GM18498 (cell line): ENCODE data around the gene PIM2.
"Not testable (repeated sequence)": the region's sequence is repeated elsewhere in the genome, so short reads cannot be mapped to it uniquely, and the experiment has no call there.

Source experiments
- ATAC-seq: cut with Tn5 transposase; IDR thresholded peaks from one replicate; pipeline ENCODE4 v1.9.1; 2021; ENCODE audit warnings: mild to moderate bottlenecking, moderate library complexity; ENCODE audit not compliant: unreplicated experiment

PIM2 gene

GRCh38 chrX:48909703-48910294 is 9.0 kb downstream of the PIM2 start:
- ATAC-seq, result no peak

DNA sequence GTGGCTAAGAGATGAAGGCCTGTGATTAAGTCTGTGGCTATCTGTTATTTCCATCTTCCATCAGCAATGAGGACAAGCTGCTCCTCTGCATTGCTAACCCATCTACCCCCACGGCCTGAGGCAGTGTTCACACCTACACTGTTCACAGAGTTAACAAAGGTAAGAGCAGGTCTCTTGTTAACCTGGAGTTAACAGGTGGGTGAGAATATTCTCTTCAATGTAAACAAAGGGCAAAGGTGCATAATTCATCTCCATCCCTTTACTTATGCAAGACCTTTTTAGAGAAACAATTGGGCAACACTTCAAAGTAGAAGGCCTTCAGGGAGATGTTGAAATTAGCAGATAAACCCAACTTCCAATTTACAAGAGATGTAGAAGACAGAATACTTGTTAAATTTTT is 10.2 kb downstream of the PIM2 start:
- no peak for ATAC-seq

DNA sequence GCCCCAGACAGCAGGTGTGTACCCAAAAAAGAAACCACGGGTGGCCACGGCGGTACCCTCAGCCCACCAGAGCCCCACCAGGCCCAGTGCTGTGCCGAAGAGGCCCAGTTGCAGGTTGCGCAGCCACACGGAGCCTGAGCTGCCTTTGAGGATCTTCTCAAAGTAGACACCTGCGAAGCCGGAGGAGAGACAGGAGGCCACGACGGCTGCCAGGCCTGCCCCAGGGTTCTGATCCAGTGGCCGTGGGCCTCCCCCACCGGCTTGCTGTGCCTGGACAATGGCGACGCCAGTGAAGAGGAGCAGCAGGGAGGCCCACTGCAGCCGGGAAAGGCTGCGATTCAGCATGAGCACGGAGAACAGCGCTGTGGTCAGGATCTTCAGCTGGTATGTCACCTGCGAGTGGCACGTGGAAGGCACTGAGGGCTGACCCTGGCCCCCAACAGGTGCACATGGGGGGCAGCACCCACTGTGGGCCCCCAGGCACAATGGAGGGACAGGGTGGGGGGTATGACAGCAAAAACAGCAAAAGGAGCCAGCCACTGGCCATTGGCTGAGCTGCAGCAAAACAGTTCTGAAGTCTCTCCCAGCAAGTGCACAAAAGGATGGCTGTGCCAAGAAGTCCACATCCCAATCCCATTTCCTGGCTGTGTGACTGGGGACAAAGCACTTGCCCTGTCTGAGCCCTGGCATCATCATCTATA is 13.6 kb downstream of the PIM2 start:
- ATAC-seq, result no peak

- ATAC-seq, result no peak
Measured at GRCh38 chrX:48904626-48905025, 14.2 kb downstream of the PIM2 start.

DNA sequence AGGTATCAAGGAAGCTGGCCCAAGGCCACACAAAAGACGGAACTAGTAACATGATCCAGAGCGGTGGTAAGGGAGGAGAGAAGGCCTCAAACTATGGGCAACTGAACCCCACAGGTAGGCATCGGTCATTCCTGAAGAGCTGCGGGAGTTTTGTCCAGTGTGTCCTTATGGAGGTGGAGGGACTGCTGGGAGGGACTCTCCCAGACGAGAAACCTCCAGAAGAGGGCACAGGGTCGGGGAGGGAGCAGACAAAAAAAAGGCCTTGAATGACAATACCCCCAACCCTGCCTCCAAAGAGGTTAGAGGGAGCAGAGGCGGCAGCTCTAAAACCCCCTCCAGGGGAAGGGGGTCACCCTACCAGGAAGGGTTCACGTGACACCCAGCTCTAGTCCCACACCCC is 14.6 kb downstream of the PIM2 start:
- no peak for ATAC-seq

- no peak for ATAC-seq
Measured at GRCh38 chrX:48903290-48903689, 15.5 kb downstream of the PIM2 start.

DNA sequence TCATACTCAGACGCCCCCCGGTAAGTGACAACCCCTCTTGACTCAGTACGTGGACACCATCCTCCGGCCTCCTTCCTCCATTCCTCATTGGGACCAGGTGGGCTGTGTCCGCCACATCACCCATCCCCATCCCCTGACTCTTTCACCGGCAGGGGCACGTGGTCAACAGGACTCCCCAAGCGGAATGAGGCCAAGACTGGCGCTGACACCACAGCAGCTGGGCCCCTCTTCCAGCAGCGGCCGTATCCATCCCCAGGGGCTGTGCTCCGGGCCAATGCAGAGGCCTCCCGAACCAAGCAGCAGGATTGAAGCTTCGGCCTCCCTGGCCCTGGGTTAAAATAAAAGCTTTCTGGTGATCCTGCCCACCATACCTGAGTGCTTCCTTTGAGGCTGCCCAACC is 16.0 kb downstream of the PIM2 start:
- ATAC-seq, result no peak

GRCh38 chrX:48902135-48902534 is 16.7 kb downstream of the PIM2 start:
- ATAC-seq, result no peak

DNA sequence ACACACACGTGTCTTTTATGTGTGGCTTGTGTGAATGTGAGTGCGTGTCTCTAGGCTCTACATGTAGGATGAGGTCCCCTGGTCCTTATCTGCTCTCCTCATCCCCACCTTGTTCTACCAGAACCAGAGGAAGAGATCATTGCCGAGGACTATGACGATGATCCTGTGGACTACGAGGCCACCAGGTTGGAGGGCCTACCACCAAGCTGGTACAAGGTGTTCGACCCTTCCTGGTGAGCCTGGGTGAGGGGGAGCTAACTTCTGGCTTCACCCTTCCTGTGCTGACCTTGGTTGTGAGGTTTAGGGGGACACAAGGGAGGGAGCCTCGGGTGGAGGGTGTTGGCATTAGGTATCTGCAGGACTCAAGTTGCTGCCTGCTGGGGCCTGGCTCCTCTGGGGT is 17.8 kb downstream of the PIM2 start:
- no peak for ATAC-seq

- no peak for ATAC-seq
Measured at GRCh38 chrX:48899078-48899410, 19.8 kb downstream of the PIM2 start.

- ATAC-seq, result peak; percentile 93
Measured at GRCh38 chrX:48897625-48898306, 21.1 kb downstream of the PIM2 start, which contains the start of the genes PQBP1 and TIMM17B. Gene PQBP1 (plus strand): TSS chrX:48897930. CDS start chrX:48898510, 580 bp downstream. Gene TIMM17B (minus strand): TSS chrX:48897768. CDS start chrX:48897749, 19 bp downstream.

DNA sequence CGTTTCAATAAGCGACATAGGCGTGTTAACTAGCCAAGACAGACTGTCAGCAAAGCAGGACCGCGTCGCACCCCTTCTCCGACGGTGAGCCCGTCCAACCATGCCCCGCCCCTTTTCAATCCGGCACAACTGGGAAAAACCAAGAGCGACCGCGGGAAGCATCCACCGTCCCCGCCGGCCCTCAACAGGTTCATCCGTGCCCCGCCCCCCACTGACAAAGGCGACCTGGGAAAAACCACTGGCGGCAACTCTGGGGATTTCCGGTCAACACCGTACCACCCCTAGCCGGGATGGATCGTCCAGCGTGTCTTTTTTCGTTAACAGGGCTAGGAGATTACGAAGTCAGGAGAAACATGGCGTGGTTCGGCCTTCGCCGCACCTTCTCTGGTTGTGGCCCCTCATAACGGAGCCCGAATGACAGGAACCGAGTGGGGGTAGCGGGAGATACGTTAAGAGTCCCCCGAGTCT is 21.6 kb downstream of the PIM2 start:
- peak; percentile 16 for ATAC-seq

- no peak for ATAC-seq
Measured at GRCh38 chrX:48896611-48897011, 22.2 kb downstream of the PIM2 start.

GRCh38 chrX:48894891-48895290 is 23.9 kb downstream of the PIM2 start:
- no peak for ATAC-seq

DNA sequence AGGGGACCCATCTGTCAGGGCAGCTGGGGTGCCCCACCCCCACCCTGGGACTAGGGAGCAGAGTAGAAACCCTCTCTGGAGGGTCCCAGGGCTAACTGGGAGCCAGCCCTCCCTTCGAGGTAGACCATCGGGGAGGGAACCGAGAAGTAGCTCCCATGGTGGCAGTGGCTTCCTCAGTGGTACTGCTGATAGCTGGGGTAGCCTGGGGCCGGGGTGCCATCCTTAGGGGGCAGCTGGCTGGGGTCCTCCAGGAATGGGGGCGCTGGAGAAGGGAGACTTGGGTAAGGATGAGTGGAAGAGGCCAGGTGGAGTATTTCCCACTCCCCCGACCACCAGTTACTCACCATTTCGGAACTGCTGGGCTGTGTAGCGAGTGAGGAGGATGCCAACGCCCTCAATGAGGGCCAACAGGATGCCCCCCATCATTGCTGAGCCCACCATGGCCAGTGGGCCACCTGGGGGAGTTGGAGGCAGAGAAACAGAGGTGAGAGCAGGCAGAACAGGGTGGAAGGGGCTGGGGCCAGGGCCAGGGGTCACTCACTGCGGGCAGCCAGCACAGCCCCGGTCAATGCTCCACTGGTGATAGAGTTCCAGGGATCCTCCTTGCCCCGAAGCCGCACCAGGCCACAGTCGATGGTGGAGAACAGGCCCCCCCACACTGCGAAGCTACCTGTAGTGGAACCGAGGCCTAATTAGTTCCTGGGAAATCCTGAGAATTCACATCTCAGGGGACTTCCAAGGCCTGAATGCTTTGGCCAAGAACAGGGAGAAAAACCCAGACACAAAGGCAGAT is 25.1 kb downstream of the PIM2 start:
- ATAC-seq, result no peak

DNA sequence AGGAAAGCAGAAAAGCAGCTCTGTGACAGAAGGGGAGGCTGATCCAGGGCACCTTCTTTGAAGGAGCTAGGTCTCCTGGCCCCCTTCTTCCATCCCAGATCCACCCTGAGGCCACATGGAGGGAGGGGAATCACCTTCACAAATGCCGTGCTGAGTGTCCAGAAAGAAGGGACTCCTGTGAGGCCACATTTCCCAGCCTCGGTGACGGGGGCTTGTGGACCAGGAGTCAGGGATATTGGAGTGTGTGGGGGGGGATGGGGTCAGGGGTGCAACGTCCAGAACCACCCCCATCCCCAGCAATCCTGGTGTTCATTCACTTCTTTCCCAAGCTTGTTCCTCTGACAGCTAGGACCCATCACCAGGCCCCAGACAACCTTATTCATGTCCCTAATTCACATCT is 25.9 kb downstream of the PIM2 start:
- no peak for ATAC-seq

DNA sequence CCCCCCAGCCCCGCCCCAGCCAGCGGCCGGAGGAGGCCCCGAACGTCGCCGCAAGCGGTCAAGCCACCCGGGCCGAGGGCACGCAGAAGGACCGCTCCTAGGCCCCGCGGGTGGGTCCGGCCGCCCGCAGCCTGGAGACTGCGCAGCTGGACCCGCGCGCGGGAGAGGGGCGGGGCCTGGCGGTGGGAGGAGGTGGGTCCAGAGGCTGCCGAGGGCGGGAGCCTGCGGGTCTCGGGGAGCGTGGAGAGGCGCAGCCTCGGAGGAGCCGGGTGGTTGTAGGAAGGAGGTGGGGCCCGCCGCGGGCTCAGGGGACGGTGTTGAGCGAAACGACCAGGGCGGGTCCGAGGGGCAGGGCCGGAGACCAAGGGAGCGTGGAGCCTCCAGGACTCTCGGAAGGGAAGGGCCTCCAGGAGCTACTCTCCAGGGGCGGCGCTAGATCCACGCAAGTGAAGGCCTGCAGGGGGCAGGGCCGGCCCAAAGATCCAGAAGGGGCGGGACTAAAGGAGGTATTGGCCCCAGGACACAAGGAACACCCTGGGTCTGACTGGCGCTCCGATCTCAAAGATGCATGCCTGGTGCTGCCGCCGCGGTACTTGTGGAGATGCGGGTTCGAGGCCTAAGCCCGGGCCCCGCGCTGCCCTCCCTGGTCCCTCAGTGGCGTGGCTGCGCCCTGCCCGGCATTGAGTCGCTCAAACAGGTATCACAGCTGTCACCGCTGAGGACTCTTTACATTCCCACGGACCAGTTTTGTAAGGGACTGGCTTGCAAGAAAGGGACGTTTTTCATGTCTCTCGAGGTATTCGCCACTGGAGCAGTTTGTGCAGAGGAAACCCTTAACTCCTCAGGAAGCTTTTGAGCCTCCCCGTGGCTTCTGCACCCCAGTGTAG is 27.2 kb downstream of the PIM2 start:
- ATAC-seq, result peak; percentile 91

- peak; percentile 57 for ATAC-seq
Measured at GRCh38 chrX:48890934-48891401, 27.9 kb downstream of the PIM2 start.

DNA sequence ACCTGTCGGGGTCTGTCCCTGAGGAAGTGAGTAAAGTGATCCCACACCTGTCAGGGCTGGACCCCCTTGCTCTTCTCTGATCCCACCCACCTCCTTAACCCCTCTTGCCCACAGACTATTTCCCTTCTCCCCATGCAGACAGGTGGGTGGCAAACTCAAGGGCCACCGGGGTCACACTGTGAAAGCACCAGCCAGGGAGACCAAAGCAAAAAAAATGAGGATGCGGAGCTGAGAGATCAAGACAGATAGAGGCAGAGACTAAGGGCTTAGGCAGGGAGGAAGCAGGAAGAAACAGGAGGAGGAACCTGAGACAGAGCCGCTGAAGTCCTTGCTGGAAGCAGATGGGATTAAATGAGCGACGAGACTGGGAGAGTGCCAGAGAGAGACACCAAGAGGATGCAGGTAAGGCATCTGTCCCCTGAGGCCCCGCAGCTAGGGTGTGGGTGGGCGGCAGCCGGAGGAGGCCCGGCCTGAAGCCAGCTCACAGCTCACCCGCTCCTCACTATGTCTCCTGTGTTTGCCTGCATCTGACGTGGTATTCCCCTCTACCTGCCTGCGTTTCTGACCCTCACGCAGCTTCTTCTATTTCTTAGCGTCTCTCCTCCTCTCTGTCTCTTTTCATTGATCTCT is 28.4 kb downstream of the PIM2 start:
- ATAC-seq, result no peak

GRCh38 chrX:48886586-48886985 is 32.2 kb downstream of the PIM2 start:
- not testable (repeated sequence) for ATAC-seq
